Type B pancreatic cell (in vitro differentiated cells): ENCODE results near the gene SRSF2. TPM values are rescaled to one million over a fixed set of nuclear protein-coding genes. Genes with fewer than 3 reads are reported as not detected.
"Not testable (repeated sequence)": the region's sequence is repeated elsewhere in the genome, so short reads cannot be mapped to it uniquely, and the experiment has no call there.

Source experiments
- DNase-seq: peaks from one replicate; pipeline ENCODE4 v3.0.0; 2021; ENCODE audit warnings: mixed read lengths; ENCODE audit not compliant: unreplicated experiment; ENCODE audit errors: extremely low spot score
- H3K27ac Mint-ChIP-seq: 2 replicates; pipeline ENCODE4 v1.8.0; 2021; ENCODE audit warnings: mild to moderate bottlenecking, mixed read lengths
- H3K27me3 Mint-ChIP-seq: 2 replicates; pipeline ENCODE4 v1.8.0; 2021; ENCODE audit warnings: mixed read lengths
- H3K36me3 Mint-ChIP-seq: 2 replicates; pipeline ENCODE4 v1.8.0; 2021; ENCODE audit warnings: mixed read lengths
- H3K4me1 Mint-ChIP-seq: one replicate; pipeline ENCODE4 v1.8.0; 2021; ENCODE audit warnings: mixed read lengths; ENCODE audit not compliant: unreplicated experiment
- H3K4me3 Mint-ChIP-seq: 2 replicates; pipeline ENCODE4 v1.8.0; 2021; ENCODE audit warnings: mild to moderate bottlenecking, mixed read lengths
- H3K9me3 Mint-ChIP-seq: 2 replicates; pipeline ENCODE4 v1.8.0; 2021; ENCODE audit warnings: mixed read lengths
- total RNA-seq: library from RNA; stranded (reverse); gene quantifications from 2 replicates; pipeline ENCODE4 v1.2.1, GENCODE V29; 2021; ENCODE audit warnings: low replicate concordance
- TF ChIP-seq, protein P1 (sequence below): fragments of 200-600 bp; sonication (generic); conservative IDR thresholded peaks from 2 replicates; pipeline ENCODE4 v1.5.0; 2021; ENCODE audit warnings: antibody characterized with exemption, mild to moderate bottlenecking

Gene SRSF2
- total RNA-seq, 1 donor from 2014 or later: 273 TPM

DNA sequence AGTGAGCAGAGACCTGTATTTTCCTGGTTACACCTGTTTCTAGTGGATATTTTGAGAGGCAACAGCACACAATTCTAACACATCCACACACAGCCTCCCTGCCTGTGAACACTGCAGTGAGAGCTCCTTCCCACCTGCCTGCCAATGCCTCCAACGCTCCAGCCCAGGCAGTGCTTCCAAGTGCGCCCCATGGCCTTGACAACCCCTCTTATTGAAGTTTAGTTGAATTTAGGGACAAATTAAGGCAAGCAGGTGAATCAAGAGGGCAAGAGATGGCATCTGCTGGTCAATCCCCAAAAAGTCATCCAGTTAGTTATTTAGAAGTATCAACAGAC is 21.7 kb downstream of the SRSF2 start:
- Mint-ChIP-seq H3K4me1 (peaks cover 12% of the 10 kb centered on the region), H3K36me3 (peaks cover 6% of the 10 kb centered on the region), H3K27ac (no peak overlapping the region), H3K4me3 (no peak overlapping the region), H3K9me3 (no peaks in the 10 kb centered on the region), H3K27me3 (no peaks in the 10 kb centered on the region)
- TF ChIP-seq, protein P1, sequence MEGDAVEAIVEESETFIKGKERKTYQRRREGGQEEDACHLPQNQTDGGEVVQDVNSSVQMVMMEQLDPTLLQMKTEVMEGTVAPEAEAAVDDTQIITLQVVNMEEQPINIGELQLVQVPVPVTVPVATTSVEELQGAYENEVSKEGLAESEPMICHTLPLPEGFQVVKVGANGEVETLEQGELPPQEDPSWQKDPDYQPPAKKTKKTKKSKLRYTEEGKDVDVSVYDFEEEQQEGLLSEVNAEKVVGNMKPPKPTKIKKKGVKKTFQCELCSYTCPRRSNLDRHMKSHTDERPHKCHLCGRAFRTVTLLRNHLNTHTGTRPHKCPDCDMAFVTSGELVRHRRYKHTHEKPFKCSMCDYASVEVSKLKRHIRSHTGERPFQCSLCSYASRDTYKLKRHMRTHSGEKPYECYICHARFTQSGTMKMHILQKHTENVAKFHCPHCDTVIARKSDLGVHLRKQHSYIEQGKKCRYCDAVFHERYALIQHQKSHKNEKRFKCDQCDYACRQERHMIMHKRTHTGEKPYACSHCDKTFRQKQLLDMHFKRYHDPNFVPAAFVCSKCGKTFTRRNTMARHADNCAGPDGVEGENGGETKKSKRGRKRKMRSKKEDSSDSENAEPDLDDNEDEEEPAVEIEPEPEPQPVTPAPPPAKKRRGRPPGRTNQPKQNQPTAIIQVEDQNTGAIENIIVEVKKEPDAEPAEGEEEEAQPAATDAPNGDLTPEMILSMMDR: no peak
- DNase-seq: no peak

DNA sequence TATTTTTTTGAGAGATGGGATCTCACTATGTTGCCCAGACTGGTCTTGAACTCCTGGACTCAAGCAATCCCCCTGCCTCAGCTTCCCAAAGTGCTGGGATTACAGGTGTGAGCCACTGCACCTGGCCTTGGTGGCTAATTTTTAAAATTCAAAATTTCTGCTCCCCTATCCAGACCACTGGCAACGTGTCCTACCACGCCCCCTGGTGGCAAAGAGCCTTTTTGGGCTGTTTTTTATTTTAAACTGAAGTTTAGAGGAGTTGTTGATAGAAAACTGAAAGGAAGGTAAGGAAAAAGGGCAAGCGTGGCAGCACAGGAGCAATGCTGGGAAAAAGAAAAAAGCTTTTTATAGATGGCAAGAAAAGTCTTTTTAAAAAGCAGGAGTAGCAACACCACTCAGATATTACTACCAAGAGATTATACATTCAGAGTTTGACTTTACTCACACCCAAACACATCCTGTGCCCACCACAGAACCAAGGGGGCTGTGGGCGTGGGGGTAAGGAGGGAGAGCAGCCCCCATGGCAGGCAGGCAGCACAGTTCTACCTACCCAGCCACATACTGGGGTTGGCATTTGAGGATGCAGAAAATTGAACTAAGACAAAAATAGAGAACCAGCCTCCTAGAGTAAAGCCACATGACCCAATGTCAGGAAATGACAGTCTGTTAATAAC is 22.2 kb downstream of the SRSF2 start:
- H3K9me3 Mint-ChIP-seq: no peaks in the 10 kb centered on the region
- no peaks in the 10 kb centered on the region for H3K27me3 Mint-ChIP-seq
- no peak overlapping the region for H3K27ac Mint-ChIP-seq
- peak overlapping the region; percentile 10 for H3K4me3 Mint-ChIP-seq
- peaks cover 6% of the 10 kb centered on the region for H3K36me3 Mint-ChIP-seq
- no peak for DNase-seq
- H3K4me1 Mint-ChIP-seq: peaks cover 12% of the 10 kb centered on the region
- TF ChIP-seq, protein P1: peak; percentile 94

DNA sequence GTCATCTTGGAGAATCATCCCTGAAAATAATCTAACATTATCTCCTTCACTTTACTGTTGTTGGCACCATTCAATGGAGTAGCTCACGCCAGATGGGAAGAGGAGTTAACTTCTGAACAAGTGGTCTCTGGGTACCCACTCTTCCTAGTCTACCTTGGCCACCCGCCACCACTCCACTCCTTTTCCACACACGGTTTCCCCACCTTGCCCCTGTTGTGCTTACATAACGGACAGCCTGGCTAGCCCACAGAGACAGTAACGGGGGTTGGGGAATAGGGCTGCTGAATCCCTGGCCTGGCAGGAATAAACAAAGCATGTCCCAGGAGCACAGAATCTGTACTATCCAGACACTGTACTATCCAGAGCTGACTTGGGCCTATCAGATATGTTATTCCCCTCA is 22.8 kb downstream of the SRSF2 start:
- no peaks in the 10 kb centered on the region for H3K9me3 Mint-ChIP-seq
- H3K4me3 Mint-ChIP-seq: no peak overlapping the region
- H3K27ac Mint-ChIP-seq: no peak overlapping the region
- H3K36me3 Mint-ChIP-seq: peaks cover 6% of the 10 kb centered on the region
- TF ChIP-seq, protein P1: no peak
- H3K4me1 Mint-ChIP-seq: peaks cover 18% of the 10 kb centered on the region
- no peaks in the 10 kb centered on the region for H3K27me3 Mint-ChIP-seq
- no peak for DNase-seq

DNA sequence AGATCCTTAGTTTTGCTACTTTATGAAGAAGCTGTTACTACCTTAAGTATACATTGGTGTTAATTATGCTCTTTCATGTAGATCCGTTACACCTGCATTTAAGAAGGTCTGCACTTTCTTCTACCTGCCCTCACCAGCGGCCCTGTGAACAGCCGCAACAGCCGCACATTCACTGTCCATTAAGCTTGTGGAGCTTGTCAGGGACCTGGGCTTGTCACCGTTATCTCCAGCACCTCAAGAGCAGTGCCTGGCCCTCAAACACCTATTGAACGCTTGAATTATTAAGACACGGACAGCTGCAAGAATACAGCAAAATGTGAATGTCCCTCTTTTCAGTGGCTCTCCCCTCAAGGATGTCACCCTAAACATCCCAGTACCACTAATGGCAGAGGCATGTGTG is 23.4 kb downstream of the SRSF2 start:
- Mint-ChIP-seq H3K4me3 (no peak overlapping the region), H3K9me3 (no peaks in the 10 kb centered on the region), H3K4me1 (peaks cover 24% of the 10 kb centered on the region), H3K27me3 (no peaks in the 10 kb centered on the region), H3K27ac (no peak overlapping the region), H3K36me3 (peaks cover 3% of the 10 kb centered on the region)
- DNase-seq: no peak
- TF ChIP-seq, protein P1: no peak

DNA sequence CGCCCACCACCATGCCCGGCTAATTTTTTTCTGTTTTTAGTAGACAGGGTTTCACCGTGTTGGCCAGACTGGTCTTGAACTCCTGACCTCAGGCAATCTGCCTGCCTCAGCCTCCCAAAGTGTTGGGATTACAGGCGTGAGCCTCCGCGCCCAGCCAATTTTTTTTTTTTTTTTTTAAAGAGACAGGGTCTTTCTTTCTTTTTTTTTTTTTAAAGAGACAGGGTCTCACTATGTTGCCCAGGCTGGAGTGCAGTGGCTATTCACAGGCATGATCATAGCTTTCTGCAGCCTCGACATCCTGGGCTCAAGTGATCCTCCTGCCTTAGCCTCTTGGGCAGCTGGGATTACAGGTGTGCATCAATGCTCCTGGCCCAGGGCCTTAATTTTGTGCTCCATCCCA is 24.8 kb downstream of the SRSF2 start:
- Mint-ChIP-seq H3K27ac (peak overlapping the region; percentile 51), H3K4me1 (peaks cover 37% of the 10 kb centered on the region), H3K4me3 (peak overlapping the region; percentile 34)
- H3K9me3 Mint-ChIP-seq, H3K36me3 Mint-ChIP-seq, DNase-seq, H3K27me3 Mint-ChIP-seq: not testable (repeated sequence)

DNA sequence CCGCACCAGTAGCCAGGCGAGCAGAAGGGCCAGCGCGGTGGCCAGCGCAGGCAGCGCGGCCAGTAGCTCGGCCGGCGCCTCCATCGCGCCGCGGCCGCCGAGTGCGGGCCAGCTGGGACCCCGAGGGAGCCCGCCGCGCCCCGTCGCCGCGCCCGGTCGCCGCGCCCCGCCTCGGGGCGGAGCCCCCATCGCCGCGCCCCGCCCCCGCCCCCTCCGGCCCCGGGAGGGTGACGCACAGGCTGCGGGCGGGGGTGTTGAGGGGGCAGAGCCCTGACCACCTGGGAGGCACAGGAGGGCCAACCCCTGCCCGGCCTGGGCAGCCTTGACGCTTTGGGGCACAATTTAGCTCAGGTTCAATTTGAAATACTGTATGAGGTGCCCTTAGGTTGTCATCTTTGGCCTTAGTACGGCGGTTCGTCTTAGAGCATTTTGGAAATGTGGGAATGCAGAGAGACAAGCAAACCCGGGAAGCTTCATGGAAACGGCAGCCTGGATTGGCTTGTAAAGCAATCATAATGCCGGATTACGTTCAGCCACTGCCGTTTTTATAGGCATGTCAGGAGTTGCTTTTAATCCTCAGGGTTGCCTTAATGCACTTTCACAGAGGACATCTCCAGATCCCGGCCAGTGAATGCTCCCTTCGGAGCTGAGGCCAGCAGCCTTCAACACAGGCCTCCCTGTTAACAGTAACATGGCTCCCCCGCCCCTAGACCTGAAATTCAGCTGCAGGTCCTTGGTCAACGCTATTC is 26.1 kb downstream of the SRSF2 start, which contains the start of gene MXRA7:
Gene MXRA7, minus strand, starts transcription at position 103 of the 749 bp plus-strand sequence. Its CDS starts 19 bp downstream, at position 84.
- TF ChIP-seq, protein P1: no peak
- peak within 1 kb of the TSS; percentile 90 for H3K27ac Mint-ChIP-seq
- H3K4me1 Mint-ChIP-seq: peaks cover 41% of the 10 kb centered on the region
- DNase-seq: no peak
- no peaks in the 10 kb centered on the region for H3K9me3 Mint-ChIP-seq
- peak within 1 kb of the TSS; percentile 93 for H3K4me3 Mint-ChIP-seq
- H3K27me3 Mint-ChIP-seq: no peaks in the 10 kb centered on the region
- peaks cover 4% of the 10 kb centered on the region for H3K36me3 Mint-ChIP-seq

DNA sequence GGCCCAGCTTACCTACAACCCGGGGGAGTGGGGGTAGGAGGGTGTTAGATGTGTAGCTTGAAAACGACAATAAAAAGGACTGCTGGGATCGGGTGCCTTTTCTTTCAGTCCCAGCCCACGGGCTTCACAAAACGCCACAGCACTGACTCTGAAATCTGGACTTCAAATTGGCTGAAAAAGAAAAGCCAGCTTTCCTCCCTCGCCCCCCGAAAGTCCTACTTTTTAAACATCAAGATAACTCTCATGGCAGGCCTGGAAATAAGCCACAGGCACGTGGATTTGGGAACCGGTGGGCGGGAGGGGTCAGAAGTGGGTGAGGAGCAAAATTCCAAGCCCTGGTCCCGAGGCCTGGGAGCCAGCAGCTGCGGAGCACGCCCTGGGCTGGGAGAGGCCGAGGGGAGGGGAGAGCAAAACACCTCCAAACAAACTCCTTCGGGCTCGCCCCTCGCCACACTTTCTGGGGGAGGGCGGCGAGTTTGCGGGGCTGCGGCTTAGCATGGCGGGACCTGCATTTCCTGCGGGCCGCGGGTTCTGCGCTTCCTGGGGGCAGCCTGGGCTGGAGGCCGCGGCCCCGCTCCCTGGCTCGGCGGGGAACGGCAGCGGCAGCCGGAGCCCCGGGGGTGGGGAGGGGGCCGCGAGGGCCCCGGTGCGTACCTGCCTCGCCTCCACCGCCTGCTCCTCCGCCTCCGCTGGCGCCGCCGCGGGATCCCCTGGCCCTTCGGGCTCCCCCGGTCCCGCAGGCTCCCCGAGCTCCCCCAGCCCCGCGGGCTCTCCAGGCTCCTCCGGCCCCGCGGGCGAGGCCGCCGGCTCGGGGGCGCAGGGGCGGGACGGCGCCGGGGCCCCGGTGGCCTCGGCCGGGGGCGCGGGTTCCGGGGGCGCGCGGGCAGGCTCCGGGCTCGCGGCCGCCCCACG is 26.9 kb downstream of the SRSF2 start:
- H3K36me3 Mint-ChIP-seq, H3K27me3 Mint-ChIP-seq, H3K9me3 Mint-ChIP-seq, DNase-seq: not testable (repeated sequence)
- H3K4me3 Mint-ChIP-seq: peak overlapping the region; percentile 93
- H3K27ac Mint-ChIP-seq: peak overlapping the region; percentile 90
- peaks cover 41% of the 10 kb centered on the region for H3K4me1 Mint-ChIP-seq
